EL (cell line): ENCODE data around the gene PEX11B.

ENCODE experiments used
- DNase-seq: peaks from one replicate; pipeline ENCODE4 v3.0.0-alpha.2; 2016

The PEX11B gene

DNA sequence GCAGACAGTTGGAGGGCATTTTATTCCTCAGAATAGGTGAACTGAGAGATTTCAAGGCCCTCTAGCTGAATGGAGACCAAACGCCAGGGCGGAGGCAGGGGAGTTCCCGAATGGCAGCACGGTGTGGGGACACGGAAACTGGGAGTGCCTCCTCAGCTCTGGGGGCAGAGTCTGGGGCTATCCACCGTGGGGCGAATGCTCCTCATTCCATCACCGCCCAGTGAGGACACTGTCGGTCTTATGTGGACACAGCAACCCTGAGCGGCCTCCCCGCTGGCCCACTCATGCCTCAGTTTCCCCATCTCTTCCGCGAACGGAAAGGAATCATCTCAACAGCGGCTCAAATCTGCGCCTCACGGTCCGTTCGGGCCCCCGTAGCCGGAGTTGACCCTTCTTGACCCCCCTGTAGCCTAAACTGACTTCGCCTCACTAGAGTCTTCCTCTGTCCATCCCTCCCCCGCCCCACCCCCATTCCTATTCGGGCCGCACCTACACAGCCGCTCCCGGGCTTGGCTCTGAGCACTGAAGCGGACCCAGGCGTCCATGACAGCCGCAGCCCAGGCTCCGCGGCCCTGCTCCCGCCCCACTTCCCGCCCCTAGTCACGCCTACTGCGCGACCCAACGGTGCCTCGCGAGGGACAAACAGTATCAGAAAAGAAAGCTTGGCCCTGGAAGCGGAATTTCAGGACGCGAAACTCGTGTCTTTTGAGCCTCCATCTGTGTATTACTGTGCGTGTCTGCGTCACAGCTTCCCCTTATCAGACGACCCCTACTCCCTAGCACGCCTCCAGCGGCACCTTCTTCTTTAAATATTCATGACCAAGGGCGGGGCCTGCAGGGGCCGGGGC, at the start of gene PEX11B:
TSS of gene PEX11B (minus strand) at position 574 of the 848 bp plus-strand sequence. CDS start at position 545, 29 bp downstream.
- DNase-seq, result peak; percentile 83

- DNase-seq, result no peak
Measured at GRCh38 chr1:145967288-145967687, 48.8 kb upstream of the PEX11B start.

DNA sequence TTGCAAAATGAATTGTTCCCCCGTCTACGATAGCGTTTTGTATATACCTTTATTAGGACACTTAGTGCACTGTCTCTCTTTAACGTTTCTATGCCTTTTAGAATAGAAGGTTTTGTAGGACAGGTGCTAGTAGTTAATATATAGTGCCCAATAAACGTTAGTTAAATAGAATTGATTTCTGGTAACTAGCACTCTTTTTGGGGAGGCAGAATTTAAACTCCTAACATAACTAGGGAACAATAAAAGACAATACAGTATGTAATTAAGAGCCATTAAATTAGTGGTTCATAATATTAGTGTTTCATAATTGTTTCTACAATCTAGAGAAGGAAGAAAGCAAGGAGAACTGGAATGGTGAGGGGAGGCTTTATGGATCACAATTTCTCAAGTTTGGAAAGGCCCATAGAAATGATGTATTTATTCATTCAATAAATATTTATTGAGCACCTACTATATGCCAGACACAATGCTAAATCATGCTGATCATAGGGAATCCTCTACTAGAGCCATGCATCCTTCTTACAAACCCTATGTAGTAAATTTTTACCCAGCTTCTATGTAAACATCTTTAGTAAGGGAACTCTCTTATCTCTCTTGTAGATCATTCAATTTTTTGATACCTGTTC, 46.7 kb upstream of the PEX11B start:
- DNase-seq, result no peak

DNA sequence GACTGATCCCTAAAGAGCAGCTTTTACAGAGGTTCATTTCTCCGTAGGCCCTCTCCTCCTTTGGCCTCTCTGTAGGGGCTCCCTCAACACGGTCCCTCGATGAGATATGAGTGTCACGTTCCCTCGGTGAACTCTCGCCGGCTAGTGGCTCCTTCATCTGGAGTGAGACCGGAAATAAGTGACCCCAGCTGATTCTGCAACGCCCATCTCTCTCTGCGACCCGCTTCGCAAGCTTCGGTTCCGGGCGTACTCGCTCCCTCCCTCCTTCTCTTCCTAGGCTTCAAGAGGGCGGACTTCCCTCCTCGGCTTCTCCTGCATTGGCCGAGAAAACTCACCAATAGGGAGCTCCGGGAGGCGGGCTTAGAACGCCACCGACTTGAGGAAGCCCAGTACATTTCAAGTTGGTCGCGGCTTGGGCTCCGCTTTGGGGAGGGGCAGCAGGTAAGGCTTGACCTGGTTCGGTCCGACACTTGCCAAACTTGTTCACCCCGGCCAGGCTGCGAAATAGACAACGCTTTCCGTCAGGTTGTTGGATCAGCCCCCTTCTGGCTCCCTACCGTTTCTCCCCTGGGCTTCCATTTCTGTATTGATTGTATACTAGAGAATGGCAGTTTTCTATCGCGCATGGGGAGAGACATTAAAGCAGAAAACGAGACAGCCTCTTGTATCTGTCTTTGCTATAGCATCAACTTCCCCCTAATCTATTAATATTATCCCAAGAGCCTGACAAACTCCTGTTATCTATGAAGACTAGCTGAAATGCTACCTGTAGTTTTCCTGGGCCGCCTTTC, 46.0 kb upstream of the PEX11B start, which contains the start of the genes ANKRD34A and POLR3GL:
TSS of gene ANKRD34A (minus strand) at position 248 of the 791 bp plus-strand sequence. CDS start 2,816 bp downstream, outside the sequence.
TSS of gene POLR3GL (plus strand) at position 363 of the 791 bp plus-strand sequence. CDS start 10,176 bp downstream, outside the sequence.
- peak; percentile 96 for DNase-seq

DNA sequence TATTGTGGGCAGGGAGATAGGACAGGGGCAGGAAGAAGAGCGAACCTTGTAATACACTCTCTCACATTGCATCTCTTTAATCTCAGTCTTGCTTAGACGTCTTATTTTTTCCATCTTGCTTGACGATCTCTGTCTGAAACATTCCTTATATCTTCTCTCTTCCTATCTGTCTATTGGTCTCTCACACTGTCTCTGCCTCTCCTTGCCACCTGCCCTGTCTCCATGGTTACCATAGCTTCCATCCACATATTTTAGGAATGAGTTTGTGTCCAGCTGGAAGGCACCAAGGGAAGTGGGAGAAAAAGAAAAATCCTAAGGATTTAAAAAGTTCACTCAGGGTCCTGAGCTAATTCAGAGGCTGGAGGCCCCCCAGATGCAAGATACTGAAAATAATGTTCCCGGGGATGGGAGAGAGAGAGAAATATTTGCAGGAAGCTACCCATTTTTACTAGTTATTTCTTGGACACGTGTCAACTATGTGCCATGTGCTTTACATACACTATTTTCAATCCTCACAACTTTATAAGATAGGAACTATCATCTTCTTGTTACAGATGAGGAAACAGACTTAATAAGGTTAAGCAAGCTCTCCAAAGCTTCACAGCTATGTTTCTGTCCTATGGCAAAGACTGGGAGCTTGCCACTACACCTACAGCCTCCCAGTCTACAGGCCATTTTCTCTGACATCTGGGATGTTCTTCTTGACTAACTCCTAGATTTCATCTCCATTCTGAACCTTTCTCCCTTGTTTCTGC, 44.9 kb upstream of the PEX11B start:
- DNase-seq, result peak; percentile 85

DNA sequence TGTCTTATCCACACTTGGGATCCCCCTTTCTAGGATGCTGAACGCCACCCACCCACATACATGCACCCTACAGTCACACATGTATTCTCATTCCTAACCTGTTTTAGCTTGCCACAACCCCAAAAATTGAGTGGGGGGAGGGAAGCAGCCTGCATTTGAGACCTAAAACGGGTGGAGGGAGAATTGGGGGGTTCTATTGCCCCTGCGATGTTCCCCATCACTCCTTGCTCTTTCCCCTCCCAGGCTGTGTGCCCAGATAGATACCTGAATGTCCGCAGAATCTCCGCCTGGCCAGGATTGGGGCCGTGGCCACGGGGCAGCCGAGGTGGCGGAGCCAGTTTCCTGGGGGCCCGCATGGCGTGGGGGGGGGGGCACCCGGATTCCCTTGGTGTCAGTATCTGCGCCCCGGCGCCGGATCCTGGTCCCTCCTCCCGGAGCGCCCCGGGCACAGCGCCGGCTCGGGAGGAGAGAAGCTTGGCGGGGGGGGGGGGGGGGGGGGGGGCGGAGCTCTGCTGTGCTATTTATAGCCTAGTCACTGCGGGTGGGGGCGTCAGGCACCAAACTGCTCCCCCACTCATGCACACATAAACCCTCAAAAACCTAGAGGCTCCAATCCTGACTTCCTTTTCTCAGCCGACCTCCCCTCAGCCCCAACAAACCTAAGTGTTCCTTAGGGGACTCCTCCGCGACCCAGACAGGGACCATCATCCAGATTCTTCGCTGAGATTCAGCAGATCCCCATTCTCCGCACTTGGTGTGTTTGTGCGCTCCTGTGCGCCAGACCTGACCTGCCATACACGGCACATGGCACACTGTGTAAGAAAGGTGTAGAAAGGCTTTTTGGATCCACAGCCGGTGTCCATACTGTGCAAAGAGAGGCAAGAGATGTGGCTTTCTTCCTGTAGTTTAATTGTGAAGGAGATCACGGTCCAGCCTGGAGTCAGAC, 43.9 kb upstream of the PEX11B start:
- DNase-seq, result peak; percentile 44

- DNase-seq, result peak; percentile 53
Measured at GRCh38 chr1:145961425-145962156, 43.1 kb upstream of the PEX11B start.

DNA sequence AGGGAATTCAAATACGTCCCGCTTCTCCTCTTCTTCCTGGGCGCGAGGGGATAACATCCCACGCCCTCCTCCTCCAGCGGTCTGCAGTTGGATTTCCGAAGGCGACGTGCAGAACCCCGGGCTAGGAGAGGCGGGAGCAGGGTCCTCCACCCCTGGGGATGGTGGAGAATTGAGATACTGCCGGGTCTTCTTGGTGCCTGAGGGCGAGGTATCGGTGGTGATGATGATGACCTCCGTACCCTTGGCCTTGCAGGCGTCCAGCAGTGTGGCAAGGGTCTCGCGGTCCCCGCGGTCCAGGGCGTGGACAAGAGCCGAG, 42.5 kb upstream of the PEX11B start:
- no peak for DNase-seq

DNA sequence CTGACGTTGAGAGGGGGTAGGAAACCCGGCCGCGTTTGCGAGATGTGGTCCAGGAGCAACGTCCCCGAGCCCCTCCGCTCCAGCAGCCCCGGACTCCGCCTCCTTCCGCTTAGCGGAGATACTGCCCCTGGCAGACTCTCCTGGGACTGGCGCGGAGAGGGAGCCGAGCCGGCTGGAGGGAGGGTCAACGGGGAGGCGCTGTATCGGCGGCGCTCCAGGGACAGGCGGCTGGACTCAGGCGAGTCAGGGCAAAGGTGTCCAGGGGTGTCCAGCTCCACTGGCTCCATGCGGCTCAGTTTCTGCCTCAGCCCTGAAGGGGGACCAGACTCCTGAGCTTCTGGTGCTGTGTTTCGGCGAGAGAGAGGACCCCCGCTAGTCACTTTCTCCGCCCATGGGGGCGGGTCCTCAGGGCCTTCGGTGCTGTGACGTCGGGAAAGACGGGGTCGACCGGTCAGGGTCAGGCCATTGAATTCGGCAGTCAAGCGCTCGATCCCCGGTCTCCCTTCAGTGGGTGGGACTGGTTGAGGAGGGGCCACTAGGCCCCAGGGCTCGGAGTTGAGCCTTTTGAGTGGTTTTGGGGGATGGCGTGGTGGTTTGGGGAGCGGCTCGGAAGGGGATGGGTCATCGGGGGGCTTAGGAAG, 42.1 kb upstream of the PEX11B start:
- peak; percentile 71 for DNase-seq

DNA sequence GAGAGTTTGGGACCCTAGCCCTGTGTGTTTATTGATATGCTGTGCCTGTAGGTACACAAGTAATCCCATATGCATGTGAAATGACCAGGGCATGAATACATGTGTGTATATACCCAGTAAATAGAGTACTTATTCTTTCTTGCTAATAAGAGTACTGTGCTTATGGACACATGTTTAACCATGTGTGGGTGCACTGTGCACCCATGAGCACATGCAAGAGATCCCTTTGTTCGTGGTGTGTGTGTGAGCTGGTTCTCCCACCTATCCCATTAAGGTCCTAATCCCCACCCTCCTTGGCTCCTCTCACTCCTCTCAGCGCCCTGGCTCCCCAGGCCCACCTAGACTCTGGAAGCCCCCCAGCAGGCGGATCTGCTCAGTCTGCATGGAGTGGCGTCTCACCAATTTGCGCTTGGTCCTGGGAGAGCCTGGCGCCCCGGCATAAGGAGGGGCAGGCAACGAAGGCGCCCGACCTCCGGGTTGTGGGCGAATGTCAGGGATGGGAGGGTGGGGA, 41.5 kb upstream of the PEX11B start:
- no peak for DNase-seq

DNA sequence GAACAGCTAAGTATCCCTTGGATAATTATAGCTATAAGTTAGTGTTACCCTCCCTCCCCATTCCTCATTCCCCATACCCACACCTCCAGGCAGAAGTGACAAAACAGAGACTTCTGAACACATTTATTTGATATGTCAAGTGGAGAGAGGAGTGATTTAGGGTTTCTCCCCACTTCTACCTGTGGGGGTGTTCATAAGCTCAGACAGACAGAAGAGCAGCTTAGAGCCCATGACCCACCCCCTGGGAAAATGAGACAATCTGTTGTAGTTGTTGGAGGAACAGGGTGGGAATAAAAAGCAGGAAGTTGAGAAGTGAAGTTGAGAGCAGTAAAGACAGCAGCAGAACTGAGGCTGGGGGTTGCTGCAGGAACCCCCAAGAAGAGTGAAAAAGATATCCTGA, 40.8 kb upstream of the PEX11B start:
- no peak for DNase-seq

GRCh38 chr1:145958734-145959133, 40.2 kb upstream of the PEX11B start:
- no peak for DNase-seq

- DNase-seq, result peak; percentile 98
Measured at GRCh38 chr1:145957443-145958319, 39.2 kb upstream of the PEX11B start, which contains the start of gene LIX1L. Gene LIX1L, minus strand, starts transcription at chr1:145958017. Its CDS starts 90 bp downstream, at chr1:145957927.

GRCh38 chr1:145956781-145957442, 38.4 kb upstream of the PEX11B start:
- peak; percentile 26 for DNase-seq

GRCh38 chr1:145956361-145956760, 37.8 kb upstream of the PEX11B start:
- no peak for DNase-seq

DNA sequence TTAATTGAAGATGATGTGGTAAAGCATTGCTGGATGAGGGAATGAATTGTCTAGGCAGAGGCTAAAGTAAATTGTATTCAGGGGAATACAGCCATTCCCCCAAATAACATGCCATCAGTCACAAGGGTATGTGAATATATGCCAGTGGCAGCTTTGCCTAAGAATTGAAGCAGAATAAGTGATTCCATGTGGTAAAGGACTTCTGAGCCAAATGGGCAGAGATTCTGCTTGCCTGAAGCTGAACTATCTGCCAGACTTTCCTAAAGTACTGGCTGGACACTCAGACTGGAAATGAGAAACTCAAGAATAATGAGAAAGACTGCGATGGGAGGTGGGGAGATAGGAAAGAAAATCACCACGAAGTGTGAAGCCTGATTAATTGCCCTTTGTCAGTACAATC, 36.9 kb upstream of the PEX11B start:
- no peak for DNase-seq

GRCh38 chr1:145953861-145954260, 35.3 kb upstream of the PEX11B start:
- no peak for DNase-seq

DNA sequence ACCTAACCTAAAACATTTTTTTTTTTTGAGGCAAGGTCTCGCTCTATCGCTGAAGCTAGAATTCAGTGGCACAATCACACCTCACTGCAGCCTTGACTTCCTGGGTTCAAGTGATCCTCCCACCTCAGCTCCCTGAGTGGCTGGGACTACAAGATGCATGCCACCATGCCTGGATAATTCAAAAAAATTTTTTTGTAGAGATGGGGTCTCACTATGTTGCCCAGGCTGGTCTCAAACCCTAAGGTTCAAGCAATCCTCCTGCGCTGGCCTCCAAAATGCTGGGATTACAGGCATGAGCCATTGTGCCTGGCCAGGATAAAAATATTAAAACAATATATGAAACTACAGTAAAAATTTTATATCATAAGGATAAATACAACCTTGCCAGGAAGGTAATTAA, 34.4 kb upstream of the PEX11B start:
- DNase-seq, result no peak
